ENCODE measurements around the gene PTPRZ1. TPM values are rescaled to one million over a fixed set of nuclear protein-coding genes. Genes with fewer than 3 reads are reported as not detected.

Gene PTPRZ1
- total RNA-seq, 2 experiments from 2014 or later, result not detected

GRCh38 chr7:121862591-121862990 is 10.4 kb upstream of the PTPRZ1 start:
- POLR2A ChIA-PET, result no interaction called here
- Mint-ChIP-seq H3K4me3 (no peak overlapping the region), H3K27me3 (peaks cover 1% of the 10 kb centered on the region), H3K9me3 (peaks cover 5% of the 10 kb centered on the region), H3K36me3 (ENCODE audit: low read depth) (no peaks in the 10 kb centered on the region), H3K27ac (no peak overlapping the region), H3K4me1 (ENCODE audit: low read depth) (no peaks in the 10 kb centered on the region)
- intact Hi-C loops (cut with micrococcal nuclease), result no loop called here
- no peak for TF ChIP-seq CTCF (IDR thresholded peaks at IDR 0.05)
- ATAC-seq (no peak), DNase-seq (no peak)
- CTCF ChIA-PET, result no interaction called here

- ATAC-seq, result no peak
- intact Hi-C loops (cut with micrococcal nuclease), result no loop called here
- ChIA-PET CTCF (no interaction called here), POLR2A (no interaction called here)
- H3K9me3 Mint-ChIP-seq, result peaks cover 3% of the 10 kb centered on the region
- no peak for DNase-seq
- no peak overlapping the region for H3K4me3 Mint-ChIP-seq
- no peak overlapping the region for H3K27ac Mint-ChIP-seq
- peaks cover 3% of the 10 kb centered on the region for H3K4me1 Mint-ChIP-seq (ENCODE audit: low read depth)
- peaks cover 31% of the 10 kb centered on the region for H3K27me3 Mint-ChIP-seq
- no peaks in the 10 kb centered on the region for H3K36me3 Mint-ChIP-seq (ENCODE audit: low read depth)
- TF ChIP-seq CTCF (IDR thresholded peaks at IDR 0.05), result no peak
Measured at GRCh38 chr7:121871188-121871587, 1.8 kb upstream of the PTPRZ1 start.

- no peak for DNase-seq
- ATAC-seq, result no peak
- Mint-ChIP-seq H3K27me3 (peaks cover 28% of the 10 kb centered on the region), H3K4me1 (ENCODE audit: low read depth) (peaks cover 3% of the 10 kb centered on the region), H3K4me3 (no peak overlapping the region), H3K9me3 (no peaks in the 10 kb centered on the region), H3K27ac (no peak overlapping the region), H3K36me3 (ENCODE audit: low read depth) (no peaks in the 10 kb centered on the region)
- CTCF ChIA-PET, result no interaction called here
- intact Hi-C loops (cut with micrococcal nuclease), result no loop called here
- TF ChIP-seq CTCF (IDR thresholded peaks at IDR 0.05), result no peak
- POLR2A ChIA-PET, result no interaction called here
Measured at GRCh38 chr7:121873289-121874194, 581 bp downstream of the PTPRZ1 start.

GRCh38 chr7:121874298-121874697 is 1.3 kb downstream of the PTPRZ1 start:
- POLR2A ChIA-PET, result no interaction called here
- Mint-ChIP-seq H3K4me3 (no peak overlapping the region), H3K9me3 (no peaks in the 10 kb centered on the region), H3K4me1 (ENCODE audit: low read depth) (peaks cover 3% of the 10 kb centered on the region), H3K27me3 (peaks cover 28% of the 10 kb centered on the region), H3K27ac (no peak overlapping the region), H3K36me3 (ENCODE audit: low read depth) (no peaks in the 10 kb centered on the region)
- CTCF ChIA-PET, result no interaction called here
- intact Hi-C loops (cut with micrococcal nuclease), result no loop called here
- TF ChIP-seq CTCF (IDR thresholded peaks at IDR 0.05), result no peak
- no peak for ATAC-seq
- DNase-seq, result no peak

GRCh38 chr7:121875203-121875602 is 2.2 kb downstream of the PTPRZ1 start:
- ATAC-seq, result no peak
- Mint-ChIP-seq H3K4me3 (no peak overlapping the region), H3K9me3 (no peaks in the 10 kb centered on the region), H3K27me3 (peaks cover 28% of the 10 kb centered on the region), H3K27ac (no peak overlapping the region), H3K36me3 (ENCODE audit: low read depth) (no peaks in the 10 kb centered on the region), H3K4me1 (ENCODE audit: low read depth) (peaks cover 3% of the 10 kb centered on the region)
- no peak for DNase-seq
- intact Hi-C loops (cut with micrococcal nuclease), result no loop called here
- POLR2A ChIA-PET, result interaction anchor here (0.6 kb wide), 1 partner anchor 143 kb away, joined by 3 read pairs; no protein-coding TSS in a partner anchor
- CTCF ChIA-PET, result no interaction called here
- no peak for TF ChIP-seq CTCF (IDR thresholded peaks at IDR 0.05)

All from activated CD8-positive, alpha-beta T cell treated with anti-CD3 and anti-CD28 coated beads for 36 hours (primary cell).